ENCODE measurements around the gene SNX19.

The SNX19 gene

DNA sequence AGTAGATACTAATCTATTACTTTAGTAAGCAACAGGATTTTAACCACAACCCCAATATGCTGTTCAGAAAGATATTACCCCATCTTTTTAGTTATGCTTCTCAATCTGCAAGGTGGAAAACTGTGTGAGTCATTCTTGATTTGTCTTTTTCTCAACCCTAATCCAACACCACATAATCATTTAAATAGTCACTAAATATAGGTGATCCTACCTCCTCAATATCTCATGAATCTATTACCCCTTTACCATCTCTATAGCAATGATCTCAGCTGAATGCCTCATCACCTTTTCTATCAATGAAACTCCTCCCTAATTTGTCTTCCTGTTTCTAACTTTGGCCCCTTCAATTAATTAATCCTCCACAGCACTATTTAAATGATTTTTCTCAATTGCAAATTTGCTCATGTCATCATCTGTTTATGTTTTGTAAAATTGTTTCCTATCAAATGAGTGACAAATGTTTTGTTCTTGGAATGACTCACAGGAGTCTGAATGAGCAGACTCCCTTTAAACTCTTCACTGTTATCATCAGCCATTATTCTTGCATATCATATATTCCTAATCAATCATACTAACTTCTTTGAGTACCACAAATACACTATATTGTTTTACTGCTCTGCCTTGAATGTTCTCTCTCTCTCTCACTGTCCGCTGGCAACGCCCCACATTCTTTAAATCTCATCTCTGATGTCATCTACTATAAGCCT, 26.1 kb downstream of the SNX19 start:
- POLR2A ChIA-PET (ENCODE audit: low non-redundant PET) = no interaction called here
- CTCF ChIA-PET = no interaction called here
- H3K27ac ChIP-seq = no peak overlapping the region
- DNase-seq (ENCODE audit: low spot score) = no peak
- TF ChIP-seq, protein P1, sequence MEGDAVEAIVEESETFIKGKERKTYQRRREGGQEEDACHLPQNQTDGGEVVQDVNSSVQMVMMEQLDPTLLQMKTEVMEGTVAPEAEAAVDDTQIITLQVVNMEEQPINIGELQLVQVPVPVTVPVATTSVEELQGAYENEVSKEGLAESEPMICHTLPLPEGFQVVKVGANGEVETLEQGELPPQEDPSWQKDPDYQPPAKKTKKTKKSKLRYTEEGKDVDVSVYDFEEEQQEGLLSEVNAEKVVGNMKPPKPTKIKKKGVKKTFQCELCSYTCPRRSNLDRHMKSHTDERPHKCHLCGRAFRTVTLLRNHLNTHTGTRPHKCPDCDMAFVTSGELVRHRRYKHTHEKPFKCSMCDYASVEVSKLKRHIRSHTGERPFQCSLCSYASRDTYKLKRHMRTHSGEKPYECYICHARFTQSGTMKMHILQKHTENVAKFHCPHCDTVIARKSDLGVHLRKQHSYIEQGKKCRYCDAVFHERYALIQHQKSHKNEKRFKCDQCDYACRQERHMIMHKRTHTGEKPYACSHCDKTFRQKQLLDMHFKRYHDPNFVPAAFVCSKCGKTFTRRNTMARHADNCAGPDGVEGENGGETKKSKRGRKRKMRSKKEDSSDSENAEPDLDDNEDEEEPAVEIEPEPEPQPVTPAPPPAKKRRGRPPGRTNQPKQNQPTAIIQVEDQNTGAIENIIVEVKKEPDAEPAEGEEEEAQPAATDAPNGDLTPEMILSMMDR (conservative IDR thresholded peaks at IDR 0.05; ENCODE audit: low read depth) = no peak

DNA sequence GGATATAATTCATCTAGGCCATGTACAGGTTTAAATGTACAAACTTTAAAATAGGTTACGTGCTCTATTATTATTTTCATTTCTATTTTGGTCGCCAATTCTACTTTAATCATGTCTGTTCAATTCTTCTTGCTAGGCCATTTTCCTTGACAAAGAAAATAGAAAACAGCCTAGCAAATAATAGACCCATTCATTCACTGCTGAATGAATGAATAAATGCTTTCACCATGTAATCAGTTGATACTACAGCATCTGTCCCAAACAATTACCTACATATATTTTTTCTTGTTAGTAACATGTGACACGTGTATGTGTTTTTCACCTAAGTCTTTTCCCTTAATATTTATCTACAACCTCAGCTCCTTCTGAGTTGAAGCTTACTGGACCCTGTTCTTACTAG, 27.5 kb downstream of the SNX19 start:
- ChIA-PET CTCF (no interaction called here), POLR2A (ENCODE audit: low non-redundant PET) (no interaction called here)

DNA sequence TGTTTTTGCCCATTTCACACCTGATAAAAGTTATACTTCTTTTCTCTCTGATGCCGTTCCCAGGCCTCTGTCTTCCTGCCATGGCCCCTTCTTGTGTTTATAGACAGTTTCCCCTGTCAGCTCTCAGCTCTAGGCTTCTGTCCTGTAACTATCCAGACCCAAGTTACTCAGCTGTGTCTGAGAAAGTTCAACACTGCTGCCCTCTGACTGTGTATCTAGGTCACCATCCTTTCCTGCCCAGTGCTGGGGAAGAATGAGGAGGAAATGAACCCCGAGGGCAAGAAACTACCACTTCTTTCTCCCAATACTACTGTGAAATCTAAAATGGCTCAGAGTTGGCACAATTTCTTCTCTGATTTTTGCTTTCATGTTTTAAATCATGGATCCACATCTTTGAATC, 29.6 kb downstream of the SNX19 start:
- DNase-seq (ENCODE audit: low spot score) = no peak
- CTCF ChIA-PET = no interaction called here
- TF ChIP-seq, protein P1 (conservative IDR thresholded peaks at IDR 0.05; ENCODE audit: low read depth) = no peak

More for the DNA sequence above, 27.5 kb downstream of the SNX19 start:
- TF ChIP-seq, protein P1 (conservative IDR thresholded peaks at IDR 0.05; ENCODE audit: low read depth) = no peak
- DNase-seq (ENCODE audit: low spot score) = no peak
- no peak overlapping the region for H3K27ac ChIP-seq

DNA sequence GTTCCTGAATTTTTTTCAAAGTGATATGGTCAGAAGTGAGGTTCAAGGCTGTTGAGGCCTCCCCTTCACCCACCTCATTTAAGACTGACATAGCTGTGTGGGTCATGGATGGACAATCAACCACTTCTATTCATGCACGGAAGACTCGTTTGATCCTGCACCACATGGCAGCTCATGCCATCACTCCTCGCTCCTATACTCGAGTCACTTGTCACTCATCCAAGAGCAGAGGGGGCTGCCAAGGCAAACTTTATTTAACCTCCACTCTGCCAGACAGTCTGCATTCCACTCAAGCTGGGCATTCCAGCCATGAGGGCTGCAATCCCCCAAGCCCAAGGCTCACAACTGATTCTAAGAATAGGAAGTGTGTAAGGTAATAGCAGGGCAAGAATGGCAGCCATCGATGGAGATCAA, 34.1 kb downstream of the SNX19 start:
- CTCF ChIA-PET = interaction anchor here (0.9 to 1.2 kb wide), 2 partner anchors 20 to 34 kb away, joined by 3 read pairs; partner anchors contain the start of gene SNX19
- DNase-seq (ENCODE audit: low spot score) = no peak
- TF ChIP-seq, protein P1 (conservative IDR thresholded peaks at IDR 0.05; ENCODE audit: low read depth) = no peak
- POLR2A ChIA-PET (ENCODE audit: low non-redundant PET) = no interaction called here
- H3K27ac ChIP-seq = no peak overlapping the region

More for the DNA sequence above, 29.6 kb downstream of the SNX19 start:
- H3K27ac ChIP-seq = no peak overlapping the region
- POLR2A ChIA-PET (ENCODE audit: low non-redundant PET) = no interaction called here

DNA sequence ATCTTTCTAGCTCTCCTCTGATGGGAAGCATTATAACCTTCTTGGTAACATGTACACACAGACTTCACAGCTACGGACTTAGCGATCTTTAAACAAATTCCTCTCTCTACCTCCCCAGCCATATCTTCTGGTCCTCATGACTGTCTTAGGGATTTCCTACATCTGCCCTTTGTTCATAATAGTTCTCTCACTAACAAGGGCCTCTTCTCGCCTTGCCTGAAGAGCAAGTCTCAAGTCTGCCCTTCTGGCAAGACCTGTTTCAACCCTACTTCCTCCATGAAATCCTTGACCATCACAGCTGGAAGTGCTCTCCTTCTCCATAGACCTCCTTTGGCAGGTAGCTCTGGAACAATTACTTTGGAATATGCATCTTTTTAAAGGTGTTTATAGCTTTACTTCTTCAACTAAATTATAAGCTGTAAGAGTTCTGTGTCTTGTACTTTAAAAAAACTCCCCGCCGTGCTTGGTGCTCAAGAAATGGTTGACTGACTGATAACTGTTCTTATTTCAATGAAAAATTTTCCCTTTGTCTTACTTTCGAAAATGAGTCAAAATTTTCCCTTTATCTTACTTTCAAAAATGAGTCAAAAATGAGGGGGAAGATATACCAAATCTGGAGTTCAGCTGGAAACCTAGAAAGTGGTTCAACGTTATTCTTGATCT, 34.7 kb downstream of the SNX19 start:
- POLR2A ChIA-PET (ENCODE audit: low non-redundant PET) = no interaction called here
- no peak overlapping the region for H3K27ac ChIP-seq
- TF ChIP-seq, protein P1 (conservative IDR thresholded peaks at IDR 0.05; ENCODE audit: low read depth) = no peak
- DNase-seq (ENCODE audit: low spot score) = no peak
- CTCF ChIA-PET = interaction anchor here (0.9 to 1.2 kb wide), 2 partner anchors 19 to 35 kb away, joined by 3 read pairs; partner anchors contain the start of gene SNX19

DNA sequence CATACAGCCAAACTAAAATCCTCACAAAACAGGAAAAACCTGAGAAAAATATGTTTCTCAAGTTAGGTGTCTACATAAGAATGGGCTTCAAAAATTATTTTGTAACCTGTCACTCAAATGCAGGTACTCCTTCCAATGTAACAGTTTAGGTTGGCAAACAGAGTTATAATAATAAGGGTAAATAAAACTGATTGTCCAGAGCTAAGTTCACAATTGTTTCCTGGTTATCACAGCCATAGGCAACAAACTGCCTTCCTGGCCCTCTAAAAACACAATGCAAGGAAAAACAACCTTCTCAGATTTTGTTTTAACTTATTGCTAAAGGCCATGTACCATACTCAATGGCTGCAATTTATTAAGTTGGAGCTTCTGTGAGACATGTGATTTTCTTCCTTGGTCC, 36.4 kb downstream of the SNX19 start:
- CTCF ChIA-PET = interaction anchor here (0.7 to 1.4 kb wide), 3 partner anchors 15 to 472 kb away, joined by 3 to 5 read pairs (median 3); partner anchors contain the start of gene SNX19
- TF ChIP-seq, protein P1 (conservative IDR thresholded peaks at IDR 0.05; ENCODE audit: low read depth) = no peak
- DNase-seq (ENCODE audit: low spot score) = no peak

More for the DNA sequence above, 36.4 kb downstream of the SNX19 start:
- POLR2A ChIA-PET (ENCODE audit: low non-redundant PET) = no interaction called here
- no peak overlapping the region for H3K27ac ChIP-seq
